Renal cortex interstitium (tissue), 11 donors: Measurements from ENCODE around the gene ATP1A3. TPM values are rescaled to one million over a fixed set of nuclear protein-coding genes. Genes with fewer than 3 reads are reported as not detected.
"Not testable (repeated sequence)": the region's sequence is repeated elsewhere in the genome, so short reads cannot be mapped to it uniquely, and the experiment has no call there.

ENCODE experiments used
- DNase-seq, 11 donors: peaks; one replicate each; pipeline ENCODE4 v3.0.0-alpha.2; 2013; ENCODE audit warnings: low read depth in 9 of 11, low spot score in 4 of 11; ENCODE audit errors: extremely low read depth in 1 of 11
- polyA plus RNA-seq, 3 donors: library from polyadenylated mRNA; unstranded; fragments of 120-200 nt; gene quantifications; one replicate each; pipeline ENCODE4 v1.2.1, GENCODE V29; 2013; ENCODE audit not compliant: insufficient read length in 3 of 3

Gene ATP1A3
- polyA plus RNA-seq, 3 donors = 0.39 to 0.99 TPM; not detected in 1

- DNase-seq = no peak
These were observed 24.6 kb upstream of the ATP1A3 start for GRCh38 chr19:42018503-42019193.

GRCh38 chr19:42017040-42017439, 23.0 kb upstream of the ATP1A3 start:
- no peak for DNase-seq

GRCh38 chr19:42012747-42013146, 18.7 kb upstream of the ATP1A3 start:
- DNase-seq = not testable (repeated sequence)

- no peak for DNase-seq
These were observed 16.5 kb upstream of the ATP1A3 start for GRCh38 chr19:42010245-42011126.

GRCh38 chr19:42006569-42006968, 12.5 kb upstream of the ATP1A3 start:
- no peak for DNase-seq

GRCh38 chr19:42005504-42005903, 11.5 kb upstream of the ATP1A3 start:
- DNase-seq = no peak

- no peak for DNase-seq
These were observed 9.7 kb upstream of the ATP1A3 start for GRCh38 chr19:42003506-42004294.

GRCh38 chr19:41999878-42000208, 5.8 kb upstream of the ATP1A3 start:
- no peak for DNase-seq

GRCh38 chr19:41999071-41999877, 5.2 kb upstream of the ATP1A3 start:
- DNase-seq = no peak

- DNase-seq = peak in 3 of 11 donors; percentile 23 to 28 (median 25)
These were observed 4.4 kb upstream of the ATP1A3 start for GRCh38 chr19:41998246-41999020.

GRCh38 chr19:41997851-41998229, 3.8 kb upstream of the ATP1A3 start:
- DNase-seq = no peak

- DNase-seq = peak in 10 of 11 donors; percentile 15 to 59 (median 38)
These were observed 3.3 kb upstream of the ATP1A3 start for GRCh38 chr19:41997121-41997850.

- DNase-seq = no peak
These were observed 2.1 kb upstream of the ATP1A3 start for GRCh38 chr19:41995959-41996797.

GRCh38 chr19:41994994-41995958, 1.2 kb upstream of the ATP1A3 start:
- DNase-seq = no peak

GRCh38 chr19:41994521-41994971, 516 bp upstream of the ATP1A3 start:
- no peak for DNase-seq
